AG10803 (cell line): ENCODE measurements around the gene NPL.
A peak's percentile ranks its signal among the peaks of the same experiment; 100 is the strongest.

Source experiments
- DNase-seq: peaks from one replicate; pipeline ENCODE4 v3.0.0; 2010; ENCODE audit warnings: low read depth
- H3K4me3 ChIP-seq: 2 replicates; pipeline ENCODE4 v1.5.1; 2011; ENCODE audit warnings: mild to moderate bottlenecking, low read length, control low read depth
- CTCF ChIP-seq: conservative IDR thresholded peaks from 2 replicates; pipeline ENCODE4 v1.5.1; 2011; ENCODE audit warnings: mild to moderate bottlenecking, low read length, control low read depth, inconsistent platforms

Gene NPL

GRCh38 chr1:182766881-182767645, 22.5 kb upstream of the NPL start:
- DNase-seq: no peak
- TF ChIP-seq CTCF: no peak
- no peak overlapping the region for H3K4me3 ChIP-seq

GRCh38 chr1:182768963-182769362, 20.6 kb upstream of the NPL start:
- DNase-seq: peak; percentile 29
- TF ChIP-seq CTCF: no peak
- no peak overlapping the region for H3K4me3 ChIP-seq

GRCh38 chr1:182770232-182770631, 19.3 kb upstream of the NPL start:
- no peak overlapping the region for H3K4me3 ChIP-seq
- DNase-seq: no peak
- no peak for TF ChIP-seq CTCF

- no peak overlapping the region for H3K4me3 ChIP-seq
- DNase-seq: no peak
- TF ChIP-seq CTCF: peak; percentile 41
These were observed 18.2 kb upstream of the NPL start for GRCh38 chr1:182771187-182771984.

GRCh38 chr1:182777386-182777785, 12.2 kb upstream of the NPL start:
- no peak for TF ChIP-seq CTCF
- no peak for DNase-seq
- H3K4me3 ChIP-seq: no peak overlapping the region

- DNase-seq: no peak
- no peak overlapping the region for H3K4me3 ChIP-seq
- TF ChIP-seq CTCF: no peak
These were observed 10.7 kb upstream of the NPL start for GRCh38 chr1:182778862-182779261.

- DNase-seq: no peak
- H3K4me3 ChIP-seq: no peak overlapping the region
- TF ChIP-seq CTCF: no peak
These were observed 10.0 kb upstream of the NPL start for GRCh38 chr1:182779530-182779929.
